Suppressor macrophage treated with lipopolysaccharide for 4 hours (primary cell): ENCODE results near the gene CYP2A13.
A peak's percentile ranks its signal among the peaks of the same experiment; 100 is the strongest.
"Not testable (repeated sequence)": the region's sequence is repeated elsewhere in the genome, so short reads cannot be mapped to it uniquely, and the experiment has no call there.

ENCODE experiments used
- DNase-seq: peaks from one replicate; pipeline ENCODE4 v3.0.0-alpha.2; 2020

CYP2A13 gene

GRCh38 chr19:41120929-41121911 lies 33.0 kb downstream of the CYP2A13 start:
- DNase-seq, result not testable (repeated sequence)

- not testable (repeated sequence) for DNase-seq
Observed at GRCh38 chr19:41122846-41123245, 34.6 kb downstream of the CYP2A13 start.

- no peak for DNase-seq
Observed at GRCh38 chr19:41123716-41124294, 35.6 kb downstream of the CYP2A13 start.

- DNase-seq, result peak; percentile 36
Observed at GRCh38 chr19:41126765-41127203, 38.5 kb downstream of the CYP2A13 start.

GRCh38 chr19:41127362-41127761 lies 39.1 kb downstream of the CYP2A13 start:
- not testable (repeated sequence) for DNase-seq

- DNase-seq, result peak; percentile 91
Observed at GRCh38 chr19:41127801-41128300, 39.6 kb downstream of the CYP2A13 start.

- no peak for DNase-seq
Observed at GRCh38 chr19:41128692-41129091, 40.4 kb downstream of the CYP2A13 start.

- DNase-seq, result no peak
Observed at GRCh38 chr19:41131186-41131585, 42.9 kb downstream of the CYP2A13 start.

- DNase-seq, result no peak
Observed at GRCh38 chr19:41133260-41133659, 45.0 kb downstream of the CYP2A13 start.

GRCh38 chr19:41134616-41135015 lies 46.4 kb downstream of the CYP2A13 start:
- DNase-seq, result no peak

- peak; percentile 75 for DNase-seq
Observed at GRCh38 chr19:41135390-41136384, 47.4 kb downstream of the CYP2A13 start.

GRCh38 chr19:41136636-41137455 lies 48.6 kb downstream of the CYP2A13 start:
- no peak for DNase-seq

GRCh38 chr19:41144403-41144802 lies 56.2 kb downstream of the CYP2A13 start:
- DNase-seq, result peak; percentile 91
